IPS-18c (cell line): ENCODE data around the gene CCDC158.

Source experiments
- H3K4me3 ChIP-seq: 2 replicates; pipeline ENCODE4 v1.7.0; 2013; ENCODE audit warnings: low read depth, mild to moderate bottlenecking, low read length, moderate library complexity; ENCODE audit not compliant: insufficient read depth
- H3K9me3 ChIP-seq: one replicate; pipeline ENCODE4 v1.6.1; 2013; ENCODE audit warnings: mild to moderate bottlenecking, low read length, moderate library complexity; ENCODE audit not compliant: control insufficient read depth, insufficient read depth

The CCDC158 gene

DNA sequence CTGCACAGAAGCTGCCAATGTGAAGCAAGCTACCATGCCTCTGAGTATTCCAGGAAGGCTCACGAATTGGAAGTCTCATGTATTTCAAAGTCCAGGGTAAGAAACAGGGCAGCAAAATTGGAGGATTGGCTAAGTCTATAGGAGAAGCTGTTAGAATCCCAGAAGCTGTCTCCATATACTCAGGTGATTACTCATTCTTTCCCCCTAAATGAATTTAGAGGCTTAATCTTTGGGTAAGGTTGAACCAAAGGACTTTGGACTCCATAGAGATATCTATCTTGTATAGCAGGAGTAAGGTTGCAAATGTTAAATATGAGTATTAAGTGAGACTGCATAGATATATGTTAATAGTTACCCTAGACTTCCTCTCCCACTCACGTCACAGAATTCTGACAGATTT lies 78.1 kb downstream of the CCDC158 start:
- Histone ChIP-seq H3K4me3 (no peak overlapping the region), H3K9me3 (no peaks in the 10 kb centered on the region)

DNA sequence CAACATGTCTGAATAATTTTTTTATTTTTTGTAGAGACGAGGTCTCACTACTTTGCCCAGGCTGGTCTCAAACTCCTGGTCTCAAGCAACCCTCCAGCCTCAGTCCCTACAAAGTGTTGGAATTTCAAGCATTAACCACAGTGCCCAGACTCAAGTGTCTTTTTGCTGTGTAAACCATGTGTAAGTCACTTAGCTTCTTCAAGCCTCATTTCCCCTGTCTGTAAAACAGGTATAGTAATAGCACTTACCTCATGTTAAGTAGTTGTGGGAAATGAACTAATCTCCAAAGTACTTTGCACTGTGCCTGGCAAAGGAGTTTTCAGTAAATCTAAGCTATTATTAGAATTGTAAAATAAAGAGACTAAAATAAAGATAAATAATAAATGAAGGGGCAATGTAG lies 78.8 kb downstream of the CCDC158 start:
- Histone ChIP-seq H3K9me3 (no peaks in the 10 kb centered on the region), H3K4me3 (no peak overlapping the region)

DNA sequence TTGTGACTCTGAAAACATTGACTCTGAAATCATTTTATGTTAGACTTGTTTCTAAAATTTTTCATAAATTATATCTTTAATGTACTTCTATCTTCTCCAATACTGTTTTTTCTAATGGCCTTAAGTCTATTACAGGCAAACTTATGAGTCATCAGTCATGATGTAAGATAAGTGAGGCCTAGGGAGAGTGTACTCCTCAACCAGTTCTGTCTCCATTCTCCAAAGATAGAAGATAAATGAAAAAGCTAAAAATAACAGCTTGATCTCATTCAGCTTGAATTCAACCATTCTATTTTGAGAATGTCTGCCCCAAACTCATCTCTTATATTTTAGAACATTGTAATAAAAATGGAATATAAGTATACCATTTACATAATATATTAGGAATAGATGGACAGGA lies 79.9 kb downstream of the CCDC158 start:
- Histone ChIP-seq H3K4me3 (no peak overlapping the region), H3K9me3 (no peaks in the 10 kb centered on the region)

DNA sequence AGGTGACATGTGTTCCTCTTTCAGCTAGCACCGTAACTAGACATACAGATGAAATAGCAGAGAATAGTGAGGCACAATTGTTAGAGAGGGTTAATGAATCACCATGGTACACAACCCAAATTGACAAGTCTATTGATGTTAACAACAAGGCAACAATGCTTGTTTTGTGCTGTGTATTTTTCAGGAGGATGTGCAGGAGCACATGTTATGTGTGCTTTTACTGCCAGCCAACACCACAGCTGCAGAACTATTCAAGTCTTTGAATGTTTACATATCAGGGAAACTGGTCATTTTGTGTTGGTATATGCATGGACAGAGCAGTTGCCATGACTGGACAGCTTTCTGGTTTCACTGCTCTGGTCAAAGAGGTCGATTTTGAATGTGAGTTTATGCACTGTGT lies 81.6 kb downstream of the CCDC158 start:
- Histone ChIP-seq H3K4me3 (no peak overlapping the region), H3K9me3 (no peaks in the 10 kb centered on the region)

DNA sequence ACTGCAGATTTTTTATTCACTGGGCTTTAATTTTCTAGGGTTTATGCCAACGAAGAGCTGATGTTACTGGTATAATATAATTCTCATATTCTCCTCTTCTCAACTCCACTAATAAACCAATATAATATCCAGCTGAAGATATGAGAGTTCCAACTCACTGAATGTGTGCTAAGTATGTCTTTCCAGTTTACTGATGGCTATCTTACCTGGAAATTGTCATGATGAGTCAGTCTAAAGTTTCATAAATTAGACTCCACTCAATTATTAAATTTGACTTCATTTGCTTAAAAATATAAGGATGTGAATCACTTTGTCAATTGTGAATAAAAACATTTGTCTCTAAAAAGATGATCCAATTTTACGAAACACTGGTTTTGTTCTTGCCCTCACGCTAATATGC lies 86.1 kb downstream of the CCDC158 start:
- H3K9me3 ChIP-seq: no peaks in the 10 kb centered on the region
- no peak overlapping the region for H3K4me3 ChIP-seq

DNA sequence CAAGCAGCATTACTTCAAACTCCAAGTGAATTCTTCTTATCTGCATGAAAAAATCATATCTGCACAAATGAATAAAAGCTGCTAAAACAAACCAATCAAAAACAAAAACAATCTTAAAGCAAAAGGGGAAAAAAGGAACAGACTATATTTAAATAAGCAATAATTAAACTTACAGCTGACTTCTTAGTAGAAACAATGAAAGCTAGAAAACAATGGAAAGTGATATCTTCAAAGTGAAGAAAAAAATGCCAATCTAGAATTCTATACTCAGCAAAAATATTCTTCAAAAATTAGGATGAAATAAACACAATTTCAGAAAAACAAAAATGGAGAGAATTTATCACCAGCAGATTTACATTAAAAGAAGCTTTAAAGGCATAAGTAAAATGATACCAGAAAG lies 94.4 kb downstream of the CCDC158 start:
- H3K4me3 ChIP-seq: no peak overlapping the region
- H3K9me3 ChIP-seq: no peaks in the 10 kb centered on the region

DNA sequence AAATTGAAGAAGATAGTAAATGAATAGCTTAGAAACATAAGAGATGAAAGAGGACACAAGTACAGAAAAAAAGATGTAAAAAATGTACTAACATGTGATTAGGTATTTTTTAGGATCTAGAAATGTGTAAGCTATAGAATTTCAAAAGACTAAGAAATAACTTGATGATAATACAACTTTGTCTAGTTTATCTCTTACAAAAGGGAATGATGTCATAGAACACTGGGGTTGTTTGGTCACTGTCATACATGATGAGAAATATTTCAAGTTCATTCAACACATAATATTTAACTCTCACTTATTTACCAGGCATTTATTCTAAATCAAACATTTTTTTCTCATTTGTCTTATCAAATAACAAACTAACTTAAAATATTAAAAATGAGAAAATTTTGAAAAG lies 95.9 kb downstream of the CCDC158 start:
- Histone ChIP-seq H3K4me3 (no peak overlapping the region), H3K9me3 (no peaks in the 10 kb centered on the region)

DNA sequence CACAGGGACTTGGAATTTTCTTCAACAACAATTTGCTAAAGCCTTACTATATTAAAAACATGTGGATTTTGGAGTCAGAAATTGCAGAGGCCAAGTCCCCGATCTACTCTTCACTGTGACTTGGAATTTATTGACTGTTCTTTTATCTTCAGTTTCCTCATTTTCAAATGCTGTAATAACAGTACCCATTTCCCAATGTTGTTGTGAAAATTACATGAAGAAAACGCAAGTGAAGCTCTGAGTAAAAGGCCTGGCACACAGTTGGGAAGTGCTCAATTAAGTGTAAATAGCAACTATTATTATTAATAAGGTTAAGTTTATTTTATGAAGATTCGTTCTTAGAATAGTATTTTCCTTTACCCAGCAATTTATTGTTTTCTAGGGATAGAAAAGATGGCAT lies 98.7 kb downstream of the CCDC158 start:
- Histone ChIP-seq H3K4me3 (no peak overlapping the region), H3K9me3 (no peaks in the 10 kb centered on the region)

DNA sequence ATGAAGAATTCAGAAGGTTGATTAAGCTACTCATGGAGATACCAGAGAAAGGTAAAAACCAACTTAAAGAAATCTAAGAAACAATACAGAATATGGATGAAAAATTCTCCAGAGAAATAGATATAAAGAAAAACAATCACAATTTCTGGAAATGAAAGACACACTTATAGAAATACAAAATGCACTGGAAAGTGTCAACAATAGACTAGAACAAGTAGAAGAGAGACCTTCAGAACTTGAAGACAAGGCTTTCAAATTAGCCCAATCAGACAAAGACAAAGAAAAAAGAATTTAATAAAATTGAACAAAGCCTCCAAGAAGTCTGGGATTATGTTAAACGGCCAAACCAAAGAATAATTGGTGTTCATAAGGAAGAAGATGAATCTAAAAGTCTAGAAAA lies 104.8 kb downstream of the CCDC158 start:
- Histone ChIP-seq H3K9me3 (no peaks in the 10 kb centered on the region), H3K4me3 (no peak overlapping the region)

DNA sequence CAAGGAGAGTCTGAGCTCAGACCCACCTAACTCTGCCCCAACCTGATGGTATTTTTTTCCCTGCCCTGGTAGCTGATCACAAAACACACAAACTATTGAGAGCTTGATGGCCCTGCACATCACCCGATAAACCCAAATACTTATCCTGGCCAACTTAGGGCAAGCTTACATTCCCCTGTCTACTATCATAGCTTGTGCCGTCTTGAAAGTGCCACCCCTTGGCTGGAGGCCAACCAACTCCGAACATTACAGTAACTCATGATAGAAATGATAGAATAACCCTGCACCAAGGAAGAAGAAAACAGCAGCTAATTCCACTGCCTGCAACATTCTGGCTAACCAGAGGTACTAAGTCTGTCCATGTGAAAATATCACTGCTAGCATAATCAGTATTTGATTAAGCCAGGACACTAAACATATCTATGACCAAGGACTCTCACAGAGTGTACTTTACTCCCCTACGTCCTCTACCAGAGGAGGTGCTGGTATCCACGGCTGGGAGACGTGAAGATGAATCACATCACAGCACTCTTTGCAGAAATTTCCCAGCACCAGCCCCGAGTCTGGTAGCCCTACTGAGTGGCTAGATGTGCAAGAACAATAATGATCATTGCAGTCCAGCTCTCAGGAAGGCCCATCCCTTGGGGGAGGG lies 105.5 kb downstream of the CCDC158 start:
- H3K9me3 ChIP-seq: no peaks in the 10 kb centered on the region

DNA sequence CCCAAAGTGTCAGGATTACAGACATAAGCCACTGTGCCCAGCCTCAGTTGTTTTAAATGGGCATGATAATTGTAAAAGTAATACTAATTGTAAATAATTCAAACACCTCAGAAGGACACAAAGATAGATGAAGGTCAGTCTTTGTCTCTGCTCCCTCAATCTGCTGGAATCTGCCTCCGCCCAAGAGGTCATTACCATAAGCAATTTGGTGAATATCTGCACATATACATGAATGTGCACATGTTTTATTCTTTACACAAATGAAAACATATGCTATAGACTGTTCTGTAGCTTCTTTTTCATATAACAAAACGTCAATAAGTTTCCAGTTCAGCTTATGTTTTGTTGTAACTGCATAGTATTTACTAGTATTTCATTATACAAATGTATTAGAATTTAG lies 107.4 kb downstream of the CCDC158 start:
- no peak overlapping the region for H3K4me3 ChIP-seq
- no peaks in the 10 kb centered on the region for H3K9me3 ChIP-seq

More for the DNA sequence above, 105.5 kb downstream of the CCDC158 start:
- H3K4me3 ChIP-seq: no peak overlapping the region

DNA sequence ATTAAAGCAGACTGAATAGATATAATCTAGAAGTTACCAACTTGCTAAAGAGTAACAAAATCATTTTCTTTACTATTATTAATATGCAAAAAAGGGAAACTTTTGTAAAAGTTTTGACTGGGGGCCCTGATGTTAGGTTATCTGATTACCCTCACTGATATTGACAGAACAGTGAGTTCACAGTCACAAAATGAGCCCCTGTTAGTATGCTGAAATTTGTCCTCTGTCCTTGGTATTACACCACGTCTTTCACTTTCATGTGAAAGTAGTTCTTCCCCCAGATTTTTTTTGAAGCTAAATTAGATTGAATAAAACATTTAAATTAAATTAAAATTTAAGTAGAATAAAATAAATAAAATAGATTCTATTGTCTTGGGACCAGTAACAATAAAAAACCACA lies 108.5 kb downstream of the CCDC158 start:
- H3K4me3 ChIP-seq: no peak overlapping the region
- H3K9me3 ChIP-seq: no peaks in the 10 kb centered on the region

DNA sequence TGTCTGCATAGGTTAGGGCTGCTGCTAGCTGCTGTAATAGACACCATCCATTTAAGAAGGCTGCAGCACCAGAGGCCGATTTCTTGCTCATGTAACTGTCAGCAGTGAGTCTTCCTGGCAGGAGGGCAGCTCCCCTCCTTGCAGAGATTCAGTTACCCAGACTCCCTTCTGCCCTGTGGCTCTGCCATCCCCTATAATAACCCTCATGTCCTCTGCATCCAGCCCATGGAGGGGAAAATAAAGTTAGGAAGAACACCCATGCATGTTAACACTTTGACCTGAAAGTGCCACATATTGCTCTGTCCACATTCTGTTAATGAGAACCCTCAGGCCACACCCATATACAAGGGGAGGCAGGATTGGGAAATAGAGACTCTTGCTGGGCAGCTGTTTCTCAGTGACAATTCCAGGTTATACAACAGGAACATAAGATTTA lies 109.0 kb downstream of the CCDC158 start:
- H3K9me3 ChIP-seq: no peaks in the 10 kb centered on the region
- no peak overlapping the region for H3K4me3 ChIP-seq

DNA sequence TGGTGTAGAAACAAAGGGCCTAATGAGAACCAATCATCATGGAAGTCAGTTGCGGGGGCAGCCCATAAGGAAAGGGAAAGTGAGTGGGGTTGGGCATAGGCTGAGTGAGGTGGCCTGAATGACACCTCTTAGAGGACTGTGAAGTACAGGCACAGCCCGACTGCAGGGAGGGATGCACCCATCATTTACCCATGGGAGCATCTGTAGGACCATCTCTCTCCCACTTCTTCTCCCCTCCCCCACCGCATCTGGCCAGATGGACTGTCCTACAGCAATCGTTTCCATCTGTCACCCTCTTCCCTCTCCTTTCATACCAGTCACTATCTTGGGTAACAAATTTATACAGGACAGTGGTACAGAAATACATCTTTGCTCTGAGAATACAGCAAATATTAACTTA lies 110.3 kb downstream of the CCDC158 start:
- H3K9me3 ChIP-seq: peaks cover 2% of the 10 kb centered on the region
- no peak overlapping the region for H3K4me3 ChIP-seq

DNA sequence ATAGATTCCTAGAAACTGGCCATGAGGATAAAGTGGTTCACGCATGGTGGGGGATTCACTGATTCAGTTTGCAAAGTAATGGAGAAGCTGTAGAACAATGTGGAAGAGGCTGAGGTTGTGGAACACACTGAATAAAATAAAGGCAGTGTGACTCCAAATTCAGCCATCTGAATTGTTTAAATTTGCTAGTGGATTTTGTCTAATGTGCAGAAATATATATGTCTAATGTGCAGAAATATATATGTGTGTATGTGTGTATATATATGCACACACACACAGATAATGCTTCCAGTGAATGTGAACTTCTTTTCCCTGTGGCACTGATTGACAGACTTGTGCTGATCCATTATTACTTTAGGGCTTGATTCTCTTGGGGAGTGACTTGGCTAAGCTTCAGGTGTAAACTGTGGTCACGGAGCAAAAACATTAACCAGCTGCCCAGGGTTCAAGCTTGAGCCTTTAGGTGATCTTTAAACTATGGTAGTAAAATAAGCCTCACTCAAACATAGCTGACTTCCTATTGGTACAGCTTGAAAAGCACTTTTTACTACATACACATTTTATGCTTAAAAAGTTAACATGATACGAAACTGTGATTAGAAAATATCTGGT lies 110.9 kb downstream of the CCDC158 start:
- Histone ChIP-seq H3K9me3 (peaks cover 2% of the 10 kb centered on the region), H3K4me3 (no peak overlapping the region)

DNA sequence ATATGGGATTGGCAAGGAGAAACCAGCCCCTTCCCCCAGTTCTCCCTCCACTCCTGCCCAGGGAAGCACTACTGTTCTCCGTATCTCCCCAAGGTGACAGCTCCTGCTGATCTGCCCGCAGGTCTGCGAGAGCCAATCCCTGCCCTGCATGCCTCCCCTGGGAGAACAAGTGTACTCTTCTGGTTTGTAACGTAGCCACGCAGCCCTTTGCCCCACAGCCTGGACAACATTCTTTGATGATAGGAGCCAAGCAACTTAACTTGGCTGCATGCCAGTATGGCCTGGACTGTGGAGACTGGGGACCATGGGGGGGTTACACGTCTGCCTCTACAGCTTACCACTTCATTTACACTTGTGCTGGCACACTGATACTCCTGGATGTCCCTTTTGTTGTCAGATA lies 112.4 kb downstream of the CCDC158 start:
- peaks cover 2% of the 10 kb centered on the region for H3K9me3 ChIP-seq
- no peak overlapping the region for H3K4me3 ChIP-seq

DNA sequence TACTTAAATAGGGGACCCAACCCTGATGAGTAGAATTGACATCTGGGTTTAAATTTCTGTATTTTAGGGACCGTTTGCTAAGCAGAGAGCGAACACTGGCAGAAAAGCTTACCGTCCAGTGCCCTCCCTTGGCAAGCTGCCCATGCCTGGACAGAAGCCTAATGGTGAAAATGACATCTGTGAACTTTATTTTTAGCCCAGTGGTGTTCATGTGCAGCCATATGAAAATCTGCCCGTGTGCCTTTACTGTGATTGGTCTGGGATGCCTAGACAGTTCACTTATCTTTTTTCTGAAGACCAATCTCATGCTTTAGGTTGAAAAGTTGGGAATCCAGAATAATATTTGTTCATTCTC lies 113.3 kb downstream of the CCDC158 start:
- peak overlapping the region; percentile 88; the same call in 1 of the 2 replicates for H3K4me3 ChIP-seq
- H3K9me3 ChIP-seq: peaks cover 2% of the 10 kb centered on the region

DNA sequence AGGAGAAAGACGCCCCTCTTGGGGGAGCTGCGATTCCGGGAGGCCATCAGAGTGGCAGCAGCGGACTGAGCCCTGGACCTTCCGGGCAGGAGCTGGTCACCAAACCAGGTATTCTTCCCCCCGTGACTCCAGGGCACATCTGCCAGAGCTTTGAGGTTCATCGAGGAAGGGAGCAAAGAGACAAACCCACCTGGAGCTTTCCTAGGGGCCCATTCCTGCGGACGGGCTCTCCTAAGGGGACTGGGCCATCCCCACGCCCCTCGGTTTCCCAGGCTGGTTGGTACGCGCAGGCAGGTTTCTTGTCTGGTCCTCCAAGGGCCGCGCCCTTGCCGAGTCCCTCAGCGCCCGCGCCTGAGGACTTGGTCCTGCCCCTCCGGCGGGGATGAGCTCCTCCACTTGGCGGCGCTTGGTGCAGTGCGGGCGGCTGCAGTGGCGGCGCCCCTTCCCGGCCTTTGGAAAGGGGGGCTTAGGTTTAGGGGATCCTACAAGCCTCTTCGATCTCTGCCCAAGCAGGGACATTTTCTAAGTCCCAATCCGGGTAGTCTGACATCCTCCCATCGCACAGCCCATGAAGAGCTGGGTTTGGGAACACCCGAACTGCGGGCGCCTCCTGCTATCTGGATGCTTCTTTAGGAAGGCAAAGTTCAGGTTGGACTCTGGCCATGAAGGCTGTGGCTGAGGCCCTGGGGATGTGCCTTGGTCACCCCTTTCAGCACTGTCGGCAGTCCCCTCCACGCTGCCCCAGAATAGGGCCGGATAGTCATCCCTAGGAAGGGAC lies 113.9 kb downstream of the CCDC158 start:
- Histone ChIP-seq H3K9me3 (peaks cover 2% of the 10 kb centered on the region), H3K4me3 (peak overlapping the region; percentile 88)
